Neutrophil (primary cell): ENCODE measurements around the gene AFDN.

Experiments
- H3K27ac ChIP-seq: fragments of 200-600 bp; sonication (generic); 2 replicates; pipeline ENCODE4 v1.5.1; 2016; ENCODE audit warnings: mild to moderate bottlenecking, moderate library complexity
- H3K27me3 ChIP-seq: fragments of 200-600 bp; sonication (generic); 2 replicates; pipeline ENCODE4 v1.6.0; 2016; ENCODE audit warnings: mild to moderate bottlenecking
- H3K36me3 ChIP-seq: fragments of 200-600 bp; sonication (generic); 2 replicates; pipeline ENCODE4 v1.5.1; 2017
- H3K4me1 ChIP-seq, 2 experiments: fragments of 200-600 bp in 1 of 2; sonication (generic) in 1 of 2; 1 replicate in 1 of 2; 2 replicates in 1 of 2; pipeline versions ENCODE4 v1.5.1 to v1.6.1; 2013 to 2016; ENCODE audit warnings: low read depth in 1 of 2, low read length in 1 of 2, mild to moderate bottlenecking in 1 of 2, moderate library complexity in 1 of 2; ENCODE audit not compliant: control insufficient read depth in 1 of 2, insufficient read depth in 1 of 2
- H3K4me3 ChIP-seq, 2 experiments: fragments of 200-600 bp in 1 of 2; sonication (generic) in 1 of 2; 1 replicate in 1 of 2; 2 replicates in 1 of 2; pipeline ENCODE4 v1.5.1; 2013 to 2016; ENCODE audit warnings: low read depth in 1 of 2, low read length in 1 of 2, mild to moderate bottlenecking in 1 of 2, moderate library complexity in 1 of 2
- H3K9me3 ChIP-seq: fragments of 200-600 bp; sonication (generic); 2 replicates; pipeline ENCODE4 v1.5.1; 2016
- TF ChIP-seq, protein P1 (sequence below): fragments of 200-600 bp; sonication (generic); IDR thresholded peaks from 2 replicates; pipeline ENCODE4 v1.5.1; 2016; ENCODE audit warnings: antibody characterized with exemption

AFDN gene

DNA sequence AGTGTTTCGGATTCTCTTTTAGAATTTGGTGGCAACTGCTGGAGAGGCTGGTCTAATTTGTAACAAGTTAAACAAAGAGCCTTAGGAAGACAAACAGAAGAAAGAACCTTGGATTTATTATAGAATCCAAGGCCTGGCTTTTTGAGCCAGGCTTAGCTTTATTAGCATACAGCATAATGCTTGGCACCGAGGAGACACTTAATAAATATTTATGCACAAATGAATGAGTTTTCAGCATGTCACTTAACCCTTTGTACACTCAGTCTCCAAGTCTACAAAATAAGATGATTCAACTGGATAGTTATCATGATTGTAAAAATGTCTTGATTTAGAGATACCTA, 38.2 kb upstream of the AFDN start:
- TF ChIP-seq, protein P1, sequence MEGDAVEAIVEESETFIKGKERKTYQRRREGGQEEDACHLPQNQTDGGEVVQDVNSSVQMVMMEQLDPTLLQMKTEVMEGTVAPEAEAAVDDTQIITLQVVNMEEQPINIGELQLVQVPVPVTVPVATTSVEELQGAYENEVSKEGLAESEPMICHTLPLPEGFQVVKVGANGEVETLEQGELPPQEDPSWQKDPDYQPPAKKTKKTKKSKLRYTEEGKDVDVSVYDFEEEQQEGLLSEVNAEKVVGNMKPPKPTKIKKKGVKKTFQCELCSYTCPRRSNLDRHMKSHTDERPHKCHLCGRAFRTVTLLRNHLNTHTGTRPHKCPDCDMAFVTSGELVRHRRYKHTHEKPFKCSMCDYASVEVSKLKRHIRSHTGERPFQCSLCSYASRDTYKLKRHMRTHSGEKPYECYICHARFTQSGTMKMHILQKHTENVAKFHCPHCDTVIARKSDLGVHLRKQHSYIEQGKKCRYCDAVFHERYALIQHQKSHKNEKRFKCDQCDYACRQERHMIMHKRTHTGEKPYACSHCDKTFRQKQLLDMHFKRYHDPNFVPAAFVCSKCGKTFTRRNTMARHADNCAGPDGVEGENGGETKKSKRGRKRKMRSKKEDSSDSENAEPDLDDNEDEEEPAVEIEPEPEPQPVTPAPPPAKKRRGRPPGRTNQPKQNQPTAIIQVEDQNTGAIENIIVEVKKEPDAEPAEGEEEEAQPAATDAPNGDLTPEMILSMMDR = no peak
- H3K4me3 ChIP-seq = no peak overlapping the region
- H3K27ac ChIP-seq = no peak overlapping the region
- H3K4me1 ChIP-seq = no peaks in the 10 kb centered on the region
- H3K27me3 ChIP-seq = peaks cover 17% of the 10 kb centered on the region
- no peaks in the 10 kb centered on the region for H3K9me3 ChIP-seq
- no peaks in the 10 kb centered on the region for H3K36me3 ChIP-seq

DNA sequence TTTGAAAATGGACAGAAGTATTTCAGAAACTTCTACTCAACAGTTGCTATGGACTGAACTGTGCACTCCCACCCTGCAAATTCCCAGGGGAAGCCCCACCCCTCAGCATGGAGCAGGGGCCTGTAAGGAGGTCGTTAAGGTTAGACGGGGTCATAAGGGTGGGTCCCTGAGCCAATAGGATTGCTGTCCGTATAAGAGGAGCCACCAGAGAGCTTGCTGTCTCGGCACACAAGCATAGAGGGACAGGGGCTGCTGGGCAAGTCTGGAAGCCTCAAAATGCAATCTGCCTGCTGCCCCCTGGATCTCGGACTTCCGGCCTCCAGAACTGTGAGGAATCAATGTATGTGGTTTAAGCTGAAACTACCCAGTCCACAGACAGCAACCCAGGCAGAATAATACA, 37.4 kb upstream of the AFDN start:
- H3K4me3 ChIP-seq = no peak overlapping the region
- TF ChIP-seq, protein P1 = no peak

DNA sequence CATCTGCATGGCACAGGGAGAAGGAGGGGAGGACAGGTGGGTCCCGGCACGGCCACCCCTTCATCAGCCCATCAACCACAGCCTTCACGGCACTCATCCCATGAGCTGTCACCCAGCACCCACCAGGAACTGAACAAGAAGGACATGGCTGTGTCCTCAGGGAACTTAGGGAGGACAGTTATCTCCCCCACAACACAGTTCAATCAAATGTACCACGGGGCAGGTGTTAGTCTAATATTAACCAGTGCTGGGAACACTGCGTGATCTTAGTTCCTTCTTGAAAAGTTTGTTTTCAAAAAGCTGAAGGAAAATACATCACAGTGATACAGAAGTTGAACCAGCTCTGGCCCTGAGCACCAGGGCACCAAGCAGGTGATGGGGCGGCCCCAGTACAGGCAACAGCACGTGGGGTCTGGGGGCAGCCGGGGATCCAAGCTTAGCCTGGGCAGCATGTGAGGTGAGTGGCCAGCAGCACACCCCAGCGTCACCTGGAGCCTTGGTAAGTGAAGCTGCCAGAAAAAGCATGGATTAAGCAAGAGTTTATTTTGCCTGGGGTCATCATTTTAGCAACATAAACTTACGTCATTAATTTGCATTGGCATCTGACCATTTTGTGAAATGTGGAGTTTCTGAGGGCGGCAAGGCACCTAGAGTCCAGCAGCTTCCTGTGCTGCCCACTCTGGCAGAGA, 35.5 kb upstream of the AFDN start:
- no peaks in the 10 kb centered on the region for H3K9me3 ChIP-seq
- H3K4me1 ChIP-seq = no peaks in the 10 kb centered on the region
- H3K27ac ChIP-seq = no peak overlapping the region
- H3K4me3 ChIP-seq = no peak overlapping the region
- H3K27me3 ChIP-seq = peaks cover 42% of the 10 kb centered on the region
- H3K36me3 ChIP-seq = no peaks in the 10 kb centered on the region
- TF ChIP-seq, protein P1 = no peak

More for the DNA sequence above, 37.4 kb upstream of the AFDN start:
- peaks cover 23% of the 10 kb centered on the region for H3K27me3 ChIP-seq
- H3K4me1 ChIP-seq = no peaks in the 10 kb centered on the region
- H3K9me3 ChIP-seq = no peaks in the 10 kb centered on the region
- no peaks in the 10 kb centered on the region for H3K36me3 ChIP-seq
- H3K27ac ChIP-seq = no peak overlapping the region

DNA sequence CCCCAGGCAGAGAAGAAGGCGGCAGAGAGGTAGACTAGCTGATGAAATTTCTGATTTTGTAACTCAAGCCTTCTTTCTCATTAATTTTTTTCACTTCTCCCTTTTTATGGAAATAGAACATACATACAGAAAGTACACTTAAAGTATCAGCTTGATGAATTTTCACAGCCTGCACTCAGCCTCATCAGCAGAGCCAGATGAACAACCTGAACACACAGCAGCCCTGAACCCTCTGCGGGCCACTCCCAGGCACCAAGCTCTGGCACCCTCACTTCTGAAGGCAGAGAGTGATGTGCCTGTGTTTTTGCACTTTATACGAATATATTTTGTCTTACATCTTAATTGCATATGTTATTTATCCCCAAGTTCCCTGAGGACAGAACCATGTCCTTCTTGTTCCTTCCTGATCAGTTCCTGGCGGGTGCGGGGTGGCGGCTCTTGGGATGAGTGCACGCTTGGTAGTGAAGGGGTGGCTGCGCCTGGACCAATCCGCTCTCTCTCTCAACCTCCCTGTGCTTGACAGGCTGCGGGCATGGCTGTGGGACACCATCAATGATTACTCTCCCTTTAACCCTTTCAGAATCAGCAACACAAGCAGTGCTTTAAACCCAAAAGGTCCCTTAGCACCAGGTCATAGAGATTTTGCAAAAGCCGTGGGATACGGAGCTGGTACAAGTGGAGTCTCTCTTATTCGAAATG, 34.8 kb upstream of the AFDN start:
- Histone ChIP-seq H3K36me3 (no peaks in the 10 kb centered on the region), H3K27ac (no peak overlapping the region), H3K9me3 (no peaks in the 10 kb centered on the region), H3K4me3 (no peak overlapping the region), H3K4me1 (no peaks in the 10 kb centered on the region), H3K27me3 (peaks cover 49% of the 10 kb centered on the region)
- TF ChIP-seq, protein P1 = no peak

DNA sequence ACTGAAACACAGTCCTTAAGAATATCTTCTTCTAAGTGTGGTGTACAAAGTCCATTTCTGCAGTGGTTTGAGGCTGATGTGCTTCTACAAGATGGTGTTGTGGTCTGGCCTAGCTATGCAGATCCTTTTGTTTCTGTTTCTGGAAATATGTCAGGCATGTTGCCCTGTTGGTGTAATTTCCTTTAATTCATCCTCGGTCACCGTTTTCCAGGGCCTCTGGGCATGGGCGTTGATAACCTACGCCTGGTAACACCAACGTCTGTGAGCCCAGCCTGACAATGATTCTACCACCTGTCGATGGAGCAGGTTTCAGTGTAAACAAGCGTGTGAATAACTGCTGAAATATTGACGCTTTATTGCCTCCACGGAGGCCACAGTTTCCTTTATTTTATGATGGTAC, 33.3 kb upstream of the AFDN start:
- Histone ChIP-seq H3K36me3 (no peaks in the 10 kb centered on the region), H3K4me3 (no peak overlapping the region), H3K4me1 (no peaks in the 10 kb centered on the region), H3K27me3 (peaks cover 64% of the 10 kb centered on the region), H3K27ac (no peak overlapping the region), H3K9me3 (no peaks in the 10 kb centered on the region)
- TF ChIP-seq, protein P1 = no peak
